ENCODE data around the gene CFL1.

DNA sequence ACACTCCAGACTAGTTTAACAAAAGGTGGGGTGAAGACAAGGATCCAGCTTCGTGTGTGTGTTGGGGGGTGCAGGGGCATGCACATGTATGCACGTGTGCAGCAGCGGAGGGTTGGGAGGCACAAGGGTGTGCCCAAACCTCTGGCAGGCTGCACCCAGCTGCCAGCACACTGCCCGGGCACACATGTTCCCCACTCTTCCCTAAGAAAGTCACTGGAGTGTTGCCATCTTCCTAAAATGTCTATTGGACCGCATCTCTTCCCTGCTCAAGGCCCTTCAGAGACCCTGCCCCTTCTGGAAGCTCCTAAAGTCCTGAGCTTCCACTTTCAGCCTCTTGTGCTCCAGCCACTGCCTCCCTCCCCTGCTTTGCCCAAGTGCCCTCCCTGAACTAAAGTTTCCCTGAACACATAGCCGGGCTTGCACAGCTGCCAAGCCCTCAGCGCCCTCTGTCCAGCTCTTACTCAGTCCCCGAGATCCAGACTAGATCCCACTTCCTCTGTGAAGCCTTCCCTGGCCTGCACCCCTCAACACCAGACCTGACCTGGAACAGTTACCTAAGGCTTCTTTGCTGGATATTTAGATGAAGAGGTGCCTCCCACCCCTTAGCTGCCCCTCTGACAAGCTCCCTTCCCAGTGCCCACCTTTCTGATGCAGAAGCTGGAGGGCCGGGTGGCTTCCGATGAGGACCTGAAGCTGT, 6.0 kb downstream of the CFL1 start:
- no peak for TF ChIP-seq CTCF (IDR thresholded peaks at IDR 0.05)
- TF ChIP-seq POLR2A (IDR thresholded peaks at IDR 0.05), result no peak
